ENCODE measurements around the gene IGIP.

Gene IGIP

DNA sequence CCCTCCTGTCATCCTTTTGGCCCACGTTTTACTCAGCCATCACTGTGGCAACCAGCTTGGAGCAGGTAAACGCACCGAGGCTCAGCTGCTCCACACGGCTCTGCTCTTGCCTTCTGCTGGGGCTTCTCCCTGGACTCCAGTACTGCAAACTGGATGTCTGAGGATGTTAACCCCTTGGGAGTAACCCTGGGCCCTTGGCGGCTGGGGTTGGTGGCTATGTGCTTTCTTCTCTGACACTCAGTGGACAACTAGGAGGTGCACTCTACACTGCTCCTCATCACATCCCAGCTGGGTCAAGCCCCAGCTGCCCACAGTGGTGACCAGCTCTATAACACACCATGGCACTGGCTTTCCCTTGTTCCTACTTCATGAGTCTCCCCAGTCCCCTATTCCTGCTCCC lies 37.0 kb downstream of the IGIP start:
- Histone ChIP-seq H3K79me2 (ENCODE audit: control insufficient read depth, low read length) (no peaks in the 10 kb centered on the region), H3K27me3 (ENCODE audit: control insufficient read depth, low read length) (peaks cover 14% of the 10 kb centered on the region; the same call in 1 of the 2 replicates), H3K9me3 (ENCODE audit: control insufficient read depth, insufficient read depth, low read length) (no peaks in the 10 kb centered on the region), H3F3A (ENCODE audit: control insufficient read depth, insufficient read depth) (no peaks in the 10 kb centered on the region), H4K20me1 (ENCODE audit: control insufficient read depth, insufficient read depth, low read depth, low read length) (no peaks in the 10 kb centered on the region), H3K4me1 (ENCODE audit: control insufficient read depth, low read length) (no peaks in the 10 kb centered on the region), H3K27ac (ENCODE audit: low read depth, low read length) (no peak overlapping the region), H3K9me2 (replicated peaks; ENCODE audit: control insufficient read depth, low read length) (no peaks in the 10 kb centered on the region), H3K4me3 (ENCODE audit: low read length) (no peak overlapping the region), H3K4me2 (ENCODE audit: low read length) (no peak overlapping the region), H3K36me3 (ENCODE audit: control insufficient read depth, low read length) (no peaks in the 10 kb centered on the region)
- TF ChIP-seq, protein P1, sequence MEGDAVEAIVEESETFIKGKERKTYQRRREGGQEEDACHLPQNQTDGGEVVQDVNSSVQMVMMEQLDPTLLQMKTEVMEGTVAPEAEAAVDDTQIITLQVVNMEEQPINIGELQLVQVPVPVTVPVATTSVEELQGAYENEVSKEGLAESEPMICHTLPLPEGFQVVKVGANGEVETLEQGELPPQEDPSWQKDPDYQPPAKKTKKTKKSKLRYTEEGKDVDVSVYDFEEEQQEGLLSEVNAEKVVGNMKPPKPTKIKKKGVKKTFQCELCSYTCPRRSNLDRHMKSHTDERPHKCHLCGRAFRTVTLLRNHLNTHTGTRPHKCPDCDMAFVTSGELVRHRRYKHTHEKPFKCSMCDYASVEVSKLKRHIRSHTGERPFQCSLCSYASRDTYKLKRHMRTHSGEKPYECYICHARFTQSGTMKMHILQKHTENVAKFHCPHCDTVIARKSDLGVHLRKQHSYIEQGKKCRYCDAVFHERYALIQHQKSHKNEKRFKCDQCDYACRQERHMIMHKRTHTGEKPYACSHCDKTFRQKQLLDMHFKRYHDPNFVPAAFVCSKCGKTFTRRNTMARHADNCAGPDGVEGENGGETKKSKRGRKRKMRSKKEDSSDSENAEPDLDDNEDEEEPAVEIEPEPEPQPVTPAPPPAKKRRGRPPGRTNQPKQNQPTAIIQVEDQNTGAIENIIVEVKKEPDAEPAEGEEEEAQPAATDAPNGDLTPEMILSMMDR (IDR thresholded peaks at IDR 0.05; ENCODE audit: low read depth, low read length, poor library complexity, severe bottlenecking): no peak
- TF ChIP-seq EZH2phosphoT487 (IDR thresholded peaks at IDR 0.05; ENCODE audit: borderline replicate concordance, low read length): no peak

- Histone ChIP-seq H3K9me2 (replicated peaks; ENCODE audit: control insufficient read depth, low read length) (no peaks in the 10 kb centered on the region), H3K27ac (ENCODE audit: low read depth, low read length) (no peak overlapping the region), H3K36me3 (ENCODE audit: control insufficient read depth, low read length) (no peaks in the 10 kb centered on the region), H3K4me1 (ENCODE audit: control insufficient read depth, low read length) (0 out of 2 replicates have a peak, but pooled peaks cover 6% of the 10 kb centered on the region), H3K4me2 (ENCODE audit: low read length) (no peak overlapping the region), H3K9me3 (ENCODE audit: control insufficient read depth, insufficient read depth, low read length) (no peaks in the 10 kb centered on the region), H3K4me3 (ENCODE audit: low read length) (no peak overlapping the region), H4K20me1 (ENCODE audit: control insufficient read depth, insufficient read depth, low read depth, low read length) (no peaks in the 10 kb centered on the region), H3K27me3 (ENCODE audit: control insufficient read depth, low read length) (peaks cover 14% of the 10 kb centered on the region; the same call in 1 of the 2 replicates), H3K79me2 (ENCODE audit: control insufficient read depth, low read length) (no peaks in the 10 kb centered on the region), H3F3A (ENCODE audit: control insufficient read depth, insufficient read depth) (no peaks in the 10 kb centered on the region)
- TF ChIP-seq EZH2phosphoT487 (IDR thresholded peaks at IDR 0.05; ENCODE audit: borderline replicate concordance, low read length): no peak
- TF ChIP-seq, protein P1 (IDR thresholded peaks at IDR 0.05; ENCODE audit: low read depth, low read length, poor library complexity, severe bottlenecking): no peak
Measured at GRCh38 chr5:140165101-140165922, 39.6 kb downstream of the IGIP start.

GRCh38 chr5:140165923-140166270 lies 40.2 kb downstream of the IGIP start:
- no peaks in the 10 kb centered on the region for H3K9me3 ChIP-seq (ENCODE audit: control insufficient read depth, insufficient read depth, low read length)
- H3K9me2 ChIP-seq (replicated peaks; ENCODE audit: control insufficient read depth, low read length): no peaks in the 10 kb centered on the region
- H3K36me3 ChIP-seq (ENCODE audit: control insufficient read depth, low read length): no peaks in the 10 kb centered on the region
- no peaks in the 10 kb centered on the region for H4K20me1 ChIP-seq (ENCODE audit: control insufficient read depth, insufficient read depth, low read depth, low read length)
- no peak overlapping the region for H3K27ac ChIP-seq (ENCODE audit: low read depth, low read length)
- H3K79me2 ChIP-seq (ENCODE audit: control insufficient read depth, low read length): no peaks in the 10 kb centered on the region
- no peak overlapping the region for H3K4me3 ChIP-seq (ENCODE audit: low read length)
- H3F3A ChIP-seq (ENCODE audit: control insufficient read depth, insufficient read depth): no peaks in the 10 kb centered on the region
- peaks cover 14% of the 10 kb centered on the region; the same call in 1 of the 2 replicates for H3K27me3 ChIP-seq (ENCODE audit: control insufficient read depth, low read length)
- H3K4me1 ChIP-seq (ENCODE audit: control insufficient read depth, low read length): 0 out of 2 replicates have a peak, but pooled peaks cover 6% of the 10 kb centered on the region
- no peak for TF ChIP-seq EZH2phosphoT487 (IDR thresholded peaks at IDR 0.05; ENCODE audit: borderline replicate concordance, low read length)
- TF ChIP-seq, protein P1 (IDR thresholded peaks at IDR 0.05; ENCODE audit: low read depth, low read length, poor library complexity, severe bottlenecking): no peak
- H3K4me2 ChIP-seq (ENCODE audit: low read length): no peak overlapping the region

Measured in DOHH2 (cell line).